ENCODE data around the gene UBAP2L.
"Not testable (repeated sequence)": the region's sequence is repeated elsewhere in the genome, so short reads cannot be mapped to it uniquely, and the experiment has no call there.

The UBAP2L gene

DNA sequence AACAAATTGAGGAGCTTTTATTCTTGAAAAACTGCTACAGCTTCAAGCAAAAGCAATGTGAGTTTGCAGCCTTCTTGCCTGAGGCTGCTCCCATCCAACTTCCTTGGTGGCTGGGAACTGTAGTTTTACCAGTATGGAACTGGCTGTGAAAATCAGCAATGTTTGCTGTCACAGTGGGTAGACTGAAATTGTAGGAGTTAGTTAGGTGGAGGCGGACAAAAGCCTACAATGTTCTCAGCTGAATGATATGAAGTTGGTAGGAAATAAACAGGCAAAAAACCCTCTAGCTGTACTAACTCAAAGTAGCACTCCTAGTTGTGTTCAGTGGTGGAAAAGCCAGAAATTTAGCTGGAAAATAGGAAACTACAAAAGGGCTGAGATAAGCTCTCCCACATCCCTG is 70.2 kb downstream of the UBAP2L start:
- no peaks in the 10 kb centered on the region for H3K27me3 ChIP-seq
- no peak overlapping the region for H3K4me3 ChIP-seq (ENCODE audit: low read depth, low read length)
- TF ChIP-seq, protein P1, sequence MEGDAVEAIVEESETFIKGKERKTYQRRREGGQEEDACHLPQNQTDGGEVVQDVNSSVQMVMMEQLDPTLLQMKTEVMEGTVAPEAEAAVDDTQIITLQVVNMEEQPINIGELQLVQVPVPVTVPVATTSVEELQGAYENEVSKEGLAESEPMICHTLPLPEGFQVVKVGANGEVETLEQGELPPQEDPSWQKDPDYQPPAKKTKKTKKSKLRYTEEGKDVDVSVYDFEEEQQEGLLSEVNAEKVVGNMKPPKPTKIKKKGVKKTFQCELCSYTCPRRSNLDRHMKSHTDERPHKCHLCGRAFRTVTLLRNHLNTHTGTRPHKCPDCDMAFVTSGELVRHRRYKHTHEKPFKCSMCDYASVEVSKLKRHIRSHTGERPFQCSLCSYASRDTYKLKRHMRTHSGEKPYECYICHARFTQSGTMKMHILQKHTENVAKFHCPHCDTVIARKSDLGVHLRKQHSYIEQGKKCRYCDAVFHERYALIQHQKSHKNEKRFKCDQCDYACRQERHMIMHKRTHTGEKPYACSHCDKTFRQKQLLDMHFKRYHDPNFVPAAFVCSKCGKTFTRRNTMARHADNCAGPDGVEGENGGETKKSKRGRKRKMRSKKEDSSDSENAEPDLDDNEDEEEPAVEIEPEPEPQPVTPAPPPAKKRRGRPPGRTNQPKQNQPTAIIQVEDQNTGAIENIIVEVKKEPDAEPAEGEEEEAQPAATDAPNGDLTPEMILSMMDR (IDR thresholded peaks at IDR 0.05; ENCODE audit: low read depth, low read length) = no peak
- no peaks in the 10 kb centered on the region for H3K36me3 ChIP-seq
- peaks cover 3% of the 10 kb centered on the region; the same call in 1 of the 2 replicates for H3K9me3 ChIP-seq
- DNase-seq = no peak
- H3K4me1 ChIP-seq = no peaks in the 10 kb centered on the region; the same call in 1 of the 2 replicates

DNA sequence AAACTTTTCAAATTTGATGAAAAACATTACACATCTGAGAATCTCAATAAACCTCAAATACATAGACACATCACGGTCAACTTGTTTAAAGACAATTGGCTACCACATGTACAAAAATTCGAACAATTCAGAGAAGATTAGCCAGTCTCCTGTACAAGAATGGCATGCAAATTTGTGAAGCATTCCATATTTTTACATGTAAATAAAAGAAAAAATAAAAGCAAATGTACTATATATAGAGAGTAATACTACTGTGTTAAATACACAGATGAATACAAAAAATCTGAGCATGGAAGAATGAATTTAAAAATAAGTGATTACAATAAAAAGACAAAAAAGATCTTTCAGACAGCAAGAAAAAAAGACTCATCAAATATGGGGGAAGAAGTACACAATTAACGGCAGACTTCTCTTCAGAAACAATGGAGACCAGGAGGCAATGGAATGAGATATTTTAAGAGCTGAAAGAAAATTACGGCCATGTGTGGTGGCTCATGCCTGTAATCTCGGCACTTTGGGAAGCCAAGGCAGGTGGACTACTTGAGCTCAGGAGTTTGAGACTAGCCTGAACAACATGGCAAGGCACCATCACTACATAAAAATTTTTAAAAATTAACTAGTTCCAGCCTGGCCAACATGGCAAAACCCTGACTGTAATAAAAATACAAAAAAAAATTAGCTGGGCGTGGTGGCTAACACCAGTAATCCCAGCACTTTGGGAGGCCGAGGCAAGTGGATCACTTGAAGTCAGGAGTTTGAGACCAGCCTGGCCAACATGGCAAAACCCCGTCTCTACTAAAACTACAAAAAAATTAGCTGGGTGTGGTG is 74.9 kb downstream of the UBAP2L start:
- TF ChIP-seq, protein P1 (IDR thresholded peaks at IDR 0.05; ENCODE audit: low read depth, low read length) = no peak
- Histone ChIP-seq H3K9me3 (peaks cover 7% of the 10 kb centered on the region; the same call in 1 of the 2 replicates), H3K4me3 (ENCODE audit: low read depth, low read length) (no peak overlapping the region), H3K27me3 (no peaks in the 10 kb centered on the region), H3K36me3 (no peaks in the 10 kb centered on the region), H3K4me1 (no peaks in the 10 kb centered on the region; the same call in 1 of the 2 replicates)
- no peak for DNase-seq

DNA sequence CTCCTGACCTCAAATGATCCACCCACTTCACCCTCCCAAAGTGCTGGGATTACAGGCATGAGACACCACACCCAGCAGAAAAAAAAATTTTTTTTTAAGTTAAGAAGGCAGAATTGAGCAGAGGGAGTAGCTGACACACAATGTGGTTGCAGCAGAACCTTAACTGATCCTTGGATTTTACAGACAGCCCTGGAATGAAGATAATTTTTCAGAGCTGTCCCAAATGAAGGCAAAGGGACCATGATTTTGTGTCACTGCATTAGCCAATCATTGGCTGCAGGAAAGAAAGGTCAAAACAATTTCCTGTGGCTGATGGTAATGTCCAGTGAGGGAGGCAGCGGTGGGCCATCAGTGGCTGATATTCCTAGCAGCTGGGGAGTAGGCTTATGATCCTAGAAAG is 80.8 kb downstream of the UBAP2L start:
- H3K27me3 ChIP-seq = no peaks in the 10 kb centered on the region
- TF ChIP-seq, protein P1 (IDR thresholded peaks at IDR 0.05; ENCODE audit: low read depth, low read length) = no peak
- H3K9me3 ChIP-seq = no peaks in the 10 kb centered on the region
- H3K36me3 ChIP-seq = no peaks in the 10 kb centered on the region
- no peak for DNase-seq
- no peak overlapping the region for H3K4me3 ChIP-seq (ENCODE audit: low read depth, low read length)
- no peaks in the 10 kb centered on the region for H3K4me1 ChIP-seq

DNA sequence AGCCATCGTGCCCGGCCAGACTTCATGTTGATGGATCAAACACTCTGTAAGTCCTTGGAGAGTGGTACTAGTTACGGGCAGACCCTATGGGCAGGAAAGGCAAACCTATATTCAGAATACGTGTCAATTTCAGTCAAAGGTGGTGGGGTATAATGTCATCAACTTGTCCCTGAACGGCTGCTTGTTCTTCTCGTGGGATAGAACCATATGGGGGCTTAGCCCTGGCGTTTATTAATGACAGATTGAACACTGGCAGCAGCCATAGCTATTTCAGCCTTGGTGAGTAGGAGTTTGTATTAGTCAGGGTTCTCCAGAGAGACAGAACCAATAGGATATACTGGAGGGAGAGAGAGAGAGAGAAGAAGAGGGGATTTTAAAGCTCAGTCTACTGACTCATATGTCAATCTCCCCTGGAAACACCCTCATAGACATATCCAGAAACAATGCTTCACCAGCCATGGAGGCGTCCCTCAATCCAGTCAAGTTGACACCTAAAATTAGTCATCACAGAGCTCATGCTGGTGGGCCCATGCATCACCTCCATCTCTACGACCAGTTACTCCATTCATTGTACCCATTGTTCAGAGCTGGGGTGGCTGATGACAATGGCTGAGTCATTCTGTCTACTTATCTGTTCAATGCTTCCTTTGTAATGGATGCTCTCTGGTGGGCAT is 84.0 kb downstream of the UBAP2L start:
- Histone ChIP-seq H3K4me1 (no peaks in the 10 kb centered on the region), H3K9me3 (no peaks in the 10 kb centered on the region), H3K36me3 (no peaks in the 10 kb centered on the region), H3K27me3 (no peaks in the 10 kb centered on the region), H3K4me3 (ENCODE audit: low read depth, low read length) (no peak overlapping the region)
- TF ChIP-seq, protein P1 (IDR thresholded peaks at IDR 0.05; ENCODE audit: low read depth, low read length) = no peak
- DNase-seq = no peak

DNA sequence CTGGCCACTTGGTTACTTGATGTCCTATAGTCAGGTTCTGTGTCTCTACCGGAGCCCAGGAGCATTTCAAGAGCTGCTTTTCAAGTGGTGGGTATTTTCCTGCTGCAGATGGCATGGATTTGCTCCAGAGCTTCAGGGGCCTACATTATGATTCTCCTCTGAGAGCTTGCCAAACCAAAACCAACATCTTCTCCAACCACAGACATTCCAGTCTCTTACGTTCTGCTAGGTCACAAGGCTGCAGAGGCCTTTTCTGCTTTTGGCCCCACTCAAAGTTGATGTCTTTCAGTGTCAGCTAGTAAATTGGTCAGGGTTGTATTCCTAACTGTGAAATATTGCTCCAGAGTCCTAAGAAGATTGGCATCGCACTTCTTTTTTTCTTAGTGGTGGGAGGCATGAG is 85.4 kb downstream of the UBAP2L start:
- DNase-seq = no peak
- Histone ChIP-seq H3K36me3 (no peaks in the 10 kb centered on the region), H3K4me1 (no peaks in the 10 kb centered on the region), H3K9me3 (no peaks in the 10 kb centered on the region), H3K4me3 (ENCODE audit: low read depth, low read length) (no peak overlapping the region), H3K27me3 (no peaks in the 10 kb centered on the region)
- TF ChIP-seq, protein P1 (IDR thresholded peaks at IDR 0.05; ENCODE audit: low read depth, low read length) = no peak

DNA sequence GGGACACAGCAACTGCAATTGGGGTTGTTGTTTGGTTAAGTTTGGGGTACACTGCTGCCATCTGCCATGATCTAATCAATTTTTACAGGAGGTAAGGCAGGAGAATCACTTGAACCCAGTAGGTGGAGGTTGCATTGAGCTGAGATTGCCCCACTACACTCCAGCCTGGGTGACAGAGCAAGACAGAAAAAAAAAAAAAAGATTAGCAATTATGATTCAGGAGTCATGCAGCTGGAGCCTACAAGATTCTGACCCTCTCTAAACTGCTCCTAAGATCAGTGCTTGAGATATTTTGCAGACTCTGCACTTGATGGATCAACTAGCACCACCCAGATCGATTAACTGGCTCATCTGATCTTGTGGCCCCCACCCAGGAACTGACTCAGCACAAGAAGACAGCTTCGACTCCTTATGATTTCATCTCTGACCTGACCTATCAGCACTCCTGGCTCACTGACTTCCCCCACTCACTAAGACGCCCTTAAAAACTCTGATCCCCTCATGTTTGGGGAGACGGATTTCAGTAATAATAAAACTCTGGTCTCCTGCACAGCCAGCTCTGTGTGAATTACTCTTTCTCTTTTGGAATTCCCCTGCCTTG is 87.0 kb downstream of the UBAP2L start:
- H3K4me1 ChIP-seq; DNase-seq; H3K9me3 ChIP-seq; H3K27me3 ChIP-seq; H3K4me3 ChIP-seq (ENCODE audit: low read depth, low read length); H3K36me3 ChIP-seq: not testable (repeated sequence)

DNA sequence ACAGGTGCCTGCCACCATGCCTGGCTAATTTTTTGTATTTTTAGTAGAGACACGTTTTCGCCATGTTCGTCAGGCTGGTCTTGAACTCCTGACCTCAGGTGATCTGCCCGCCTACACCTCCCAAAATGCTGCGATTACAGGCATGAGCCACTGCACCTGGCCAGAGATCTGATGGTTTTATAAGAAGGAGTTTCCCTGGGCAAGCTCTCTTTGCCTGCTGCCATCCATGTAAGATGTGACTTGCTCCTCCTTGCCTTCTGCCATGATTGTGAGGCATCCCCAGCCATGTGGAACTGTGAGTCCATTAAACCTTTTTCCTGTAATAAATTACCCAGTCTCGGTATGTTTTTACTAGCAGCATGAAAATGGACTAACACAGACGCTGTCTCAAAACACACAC is 88.4 kb downstream of the UBAP2L start:
- not testable (repeated sequence) for H3K36me3 ChIP-seq; DNase-seq; H3K27me3 ChIP-seq; H3K4me3 ChIP-seq (ENCODE audit: low read depth, low read length); H3K4me1 ChIP-seq; H3K9me3 ChIP-seq

DNA sequence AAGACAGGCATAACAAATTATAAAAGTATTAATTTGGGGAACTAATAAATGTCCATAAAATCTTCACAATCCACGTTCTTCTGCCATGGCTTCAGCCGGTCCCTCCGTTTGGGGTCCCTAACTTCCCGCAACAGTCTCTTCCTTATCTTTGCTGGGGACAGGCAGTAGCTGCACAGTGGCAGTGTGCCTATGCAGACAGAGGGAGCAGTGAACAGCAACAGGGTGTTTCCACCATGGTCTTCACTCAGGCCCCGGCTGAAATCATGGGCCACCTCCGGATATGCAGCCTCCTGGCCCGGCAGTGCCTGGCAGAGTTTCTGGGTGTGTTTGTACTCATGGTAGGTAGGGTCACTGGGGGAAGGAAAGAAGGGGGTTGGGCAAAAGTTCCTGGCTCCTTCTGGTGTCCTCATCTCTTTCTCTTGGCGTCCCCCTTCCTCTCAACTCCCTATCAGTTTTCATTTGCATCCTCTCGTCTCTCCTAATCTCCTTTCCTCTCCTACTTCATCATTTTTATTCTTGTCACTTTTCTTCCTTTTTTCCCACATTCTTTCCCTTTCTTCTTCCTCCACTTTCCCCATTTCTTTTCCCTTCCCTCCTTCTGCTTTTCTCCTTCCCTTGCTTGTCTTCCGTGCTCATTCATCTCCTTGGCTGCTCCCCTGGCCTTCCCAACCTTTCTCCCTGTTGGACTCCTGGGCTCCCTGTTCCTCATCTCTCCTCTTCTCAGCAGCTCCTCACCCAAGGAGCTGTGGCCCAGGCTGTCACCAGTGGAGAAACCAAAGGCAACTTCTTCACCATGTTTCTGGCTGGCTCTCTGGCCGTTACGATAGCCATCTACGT is 91.7 kb downstream of the UBAP2L start:
- not testable (repeated sequence) for DNase-seq

More for the DNA sequence above, 91.7 kb downstream of the UBAP2L start:
- not testable (repeated sequence) for H3K4me1 ChIP-seq; H3K36me3 ChIP-seq; H3K4me3 ChIP-seq (ENCODE audit: low read depth, low read length); H3K27me3 ChIP-seq; H3K9me3 ChIP-seq
